ENCODE results near the gene ZNF670. TPM values are rescaled to one million over a fixed set of nuclear protein-coding genes. Genes with fewer than 3 reads are reported as not detected.

ZNF670 gene
- total RNA-seq, 1 experiment from 2014 or later, result 13.9 TPM

DNA sequence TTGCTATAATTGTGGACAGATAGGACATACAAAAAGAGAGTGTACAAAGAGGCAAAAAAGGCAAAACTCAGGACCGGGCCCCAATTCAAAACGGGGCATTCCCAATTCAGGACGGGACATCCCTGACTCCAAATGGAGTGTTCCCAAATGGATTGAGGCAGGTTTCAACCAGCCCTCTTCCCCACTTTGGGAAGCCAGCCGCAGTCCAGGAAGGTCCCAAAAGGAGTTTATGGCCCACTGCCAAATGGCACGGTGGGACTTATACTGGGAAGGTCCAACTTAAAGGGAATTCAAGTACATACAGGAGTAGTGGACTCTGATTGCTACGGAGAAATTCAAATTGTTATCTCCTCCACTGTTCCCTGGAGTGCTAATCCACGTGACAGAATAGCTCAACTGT is 29.1 kb upstream of the ZNF670 start:
- no peak overlapping the region for H2BK5ac ChIP-seq (ENCODE audit: insufficient read length, low read length)
- WGBS (ENCODE audit: extremely low coverage, insufficient read length, low lambda C conversion rate), result no CpG with 5 or more reads among the region's 7 CpGs
- H3K9me3 ChIP-seq (ENCODE audit: control insufficient read depth, low read depth, low read length), result no peaks in the 10 kb centered on the region
- peaks cover 32% of the 10 kb centered on the region for H3K27me3 Mint-ChIP-seq (ENCODE audit: low read depth)
- H3K36me3 Mint-ChIP-seq (ENCODE audit: insufficient read depth in 1 of 3, low read depth in 3 of 3), result peaks cover 0 to 8% (median 6%) of the 10 kb centered on the region in 3 experiments; a peak in 6 of 7 replicates
- H3K4me2 ChIP-seq (ENCODE audit: insufficient read depth, insufficient read length, low read length), result no peak overlapping the region
- no peak overlapping the region for H3T11ph ChIP-seq (ENCODE audit: low read length)
- H4K20me1 ChIP-seq (ENCODE audit: control insufficient read depth, insufficient read depth, insufficient read length), result no peaks in the 10 kb centered on the region
- H2AFZ ChIP-seq (ENCODE audit: low read length), result no peak overlapping the region
- H3K27ac ChIP-seq (ENCODE audit: insufficient read length, low read depth, low read length), result no peak overlapping the region
- H3K23me2 ChIP-seq (ENCODE audit: insufficient read length, low read depth, low read length, poor library complexity, severe bottlenecking), result peaks cover 8% of the 10 kb centered on the region
- no peak overlapping the region for H2AK5ac ChIP-seq (ENCODE audit: insufficient read length, low read length)
- no peak overlapping the region for H2BK20ac ChIP-seq (ENCODE audit: low read depth, low read length, poor library complexity, severe bottlenecking)
- H3K79me1 ChIP-seq (ENCODE audit: insufficient read depth, low read depth, low read length, poor library complexity, severe bottlenecking), result no peaks in the 10 kb centered on the region
- peaks cover 0 to 2% of the 10 kb centered on the region in 2 experiments; a peak in 2 of 5 replicates for H3K9me3 Mint-ChIP-seq
- TF ChIP-seq, protein P1, sequence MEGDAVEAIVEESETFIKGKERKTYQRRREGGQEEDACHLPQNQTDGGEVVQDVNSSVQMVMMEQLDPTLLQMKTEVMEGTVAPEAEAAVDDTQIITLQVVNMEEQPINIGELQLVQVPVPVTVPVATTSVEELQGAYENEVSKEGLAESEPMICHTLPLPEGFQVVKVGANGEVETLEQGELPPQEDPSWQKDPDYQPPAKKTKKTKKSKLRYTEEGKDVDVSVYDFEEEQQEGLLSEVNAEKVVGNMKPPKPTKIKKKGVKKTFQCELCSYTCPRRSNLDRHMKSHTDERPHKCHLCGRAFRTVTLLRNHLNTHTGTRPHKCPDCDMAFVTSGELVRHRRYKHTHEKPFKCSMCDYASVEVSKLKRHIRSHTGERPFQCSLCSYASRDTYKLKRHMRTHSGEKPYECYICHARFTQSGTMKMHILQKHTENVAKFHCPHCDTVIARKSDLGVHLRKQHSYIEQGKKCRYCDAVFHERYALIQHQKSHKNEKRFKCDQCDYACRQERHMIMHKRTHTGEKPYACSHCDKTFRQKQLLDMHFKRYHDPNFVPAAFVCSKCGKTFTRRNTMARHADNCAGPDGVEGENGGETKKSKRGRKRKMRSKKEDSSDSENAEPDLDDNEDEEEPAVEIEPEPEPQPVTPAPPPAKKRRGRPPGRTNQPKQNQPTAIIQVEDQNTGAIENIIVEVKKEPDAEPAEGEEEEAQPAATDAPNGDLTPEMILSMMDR (conservative IDR thresholded peaks at IDR 0.05), result no peak
- no peak overlapping the region for H3K56ac ChIP-seq (ENCODE audit: insufficient read length, low read depth, low read length)
- no peak overlapping the region for H3K23ac ChIP-seq (ENCODE audit: insufficient read length, low read depth, low read length)
- H4K5ac ChIP-seq (ENCODE audit: insufficient read length, low read depth, low read length), result no peak overlapping the region
- no peak overlapping the region for H3K27ac Mint-ChIP-seq
- DNase-seq, result no peak
- no peak overlapping the region for H3K9ac ChIP-seq (ENCODE audit: extremely low read depth, insufficient read length, low read length)
- H3K4me3 Mint-ChIP-seq, result no peak overlapping the region
- no peak overlapping the region for H2BK15ac ChIP-seq (ENCODE audit: low read depth, low read length)
- H3K18ac ChIP-seq (ENCODE audit: insufficient read length, low read depth, low read length), result no peak overlapping the region
- no peak overlapping the region for H2BK12ac ChIP-seq (ENCODE audit: insufficient read length, low read depth, low read length)
- H3K79me2 ChIP-seq (ENCODE audit: insufficient read depth, low read length), result peaks cover 4% of the 10 kb centered on the region; the same call in 1 of the 2 replicates
- H4K8ac ChIP-seq (replicated peaks; ENCODE audit: insufficient read length, low read depth, low read length), result no peak overlapping the region
- no peak overlapping the region for H3K14ac ChIP-seq (ENCODE audit: insufficient read depth, low read length)
- H3K27me3 ChIP-seq (ENCODE audit: insufficient read depth, low read length), result peaks cover 4% of the 10 kb centered on the region; the same call in 1 of the 2 replicates
- H3K4ac ChIP-seq (ENCODE audit: low read depth, low read length), result no peak overlapping the region
- no peak overlapping the region for H4K91ac ChIP-seq (ENCODE audit: insufficient read length, low read depth, low read length)
- H2BK120ac ChIP-seq (ENCODE audit: low read depth, low read length, poor library complexity, severe bottlenecking), result no peak overlapping the region
- peaks cover 26 to 28% of the 10 kb centered on the region in 2 experiments for H3K4me1 Mint-ChIP-seq
- peaks cover 6% of the 10 kb centered on the region; the same call in 1 of the 2 replicates for H3K4me1 ChIP-seq (ENCODE audit: insufficient read depth, low read length)
